ELR (cell line): Measurements from ENCODE around the gene CEACAM1.
A peak's percentile ranks its signal among the peaks of the same experiment; 100 is the strongest.
"Not testable (repeated sequence)": the region's sequence is repeated elsewhere in the genome, so short reads cannot be mapped to it uniquely, and the experiment has no call there.

Source experiments
- DNase-seq: peaks from one replicate; pipeline ENCODE4 v3.0.0-alpha.2; 2015; ENCODE audit warnings: low read depth

Gene CEACAM1

GRCh38 chr19:42528354-42529247 lies at the start of gene CEACAM1:
CEACAM1 (minus strand) TSS chr19:42528481; CDS start chr19:42528374, 107 bp downstream.
- DNase-seq: peak; percentile 34

- DNase-seq: no peak
Observed at GRCh38 chr19:42577016-42577415, 48.7 kb upstream of the CEACAM1 start.

- DNase-seq: no peak
Observed at GRCh38 chr19:42576241-42576640, 48.0 kb upstream of the CEACAM1 start.

- DNase-seq: no peak
Observed at GRCh38 chr19:42573642-42574041, 45.4 kb upstream of the CEACAM1 start.

- DNase-seq: no peak
Observed at GRCh38 chr19:42571116-42571515, 42.8 kb upstream of the CEACAM1 start.

GRCh38 chr19:42569193-42569592 lies 40.9 kb upstream of the CEACAM1 start:
- no peak for DNase-seq

GRCh38 chr19:42568006-42568405 lies 39.7 kb upstream of the CEACAM1 start:
- no peak for DNase-seq

- DNase-seq: no peak
Observed at GRCh38 chr19:42567567-42567966, 39.3 kb upstream of the CEACAM1 start.

GRCh38 chr19:42563352-42564210 lies 35.3 kb upstream of the CEACAM1 start:
- DNase-seq: peak; percentile 61

GRCh38 chr19:42561512-42561911 lies 33.2 kb upstream of the CEACAM1 start:
- DNase-seq: no peak

- DNase-seq: no peak
Observed at GRCh38 chr19:42560731-42561130, 32.5 kb upstream of the CEACAM1 start.

GRCh38 chr19:42558450-42559150 lies 30.3 kb upstream of the CEACAM1 start:
- DNase-seq: no peak

GRCh38 chr19:42557386-42557871 lies 29.1 kb upstream of the CEACAM1 start:
- not testable (repeated sequence) for DNase-seq

- DNase-seq: no peak
Observed at GRCh38 chr19:42555801-42556200, 27.5 kb upstream of the CEACAM1 start.

GRCh38 chr19:42555317-42555716 lies 27.0 kb upstream of the CEACAM1 start:
- DNase-seq: no peak

- DNase-seq: no peak
Observed at GRCh38 chr19:42554046-42554575, 25.8 kb upstream of the CEACAM1 start.

- DNase-seq: peak; percentile 79
Observed at GRCh38 chr19:42553292-42554045, 25.2 kb upstream of the CEACAM1 start.

- DNase-seq: no peak
Observed at GRCh38 chr19:42552086-42553065, 24.1 kb upstream of the CEACAM1 start.

GRCh38 chr19:42550521-42550920 lies 22.2 kb upstream of the CEACAM1 start:
- DNase-seq: not testable (repeated sequence)

GRCh38 chr19:42549067-42549466 lies 20.8 kb upstream of the CEACAM1 start:
- not testable (repeated sequence) for DNase-seq
